Activated naive CD8-positive, alpha-beta T cell (primary cell): Measurements from ENCODE around the gene AMBP.

Source experiments
- H3K27ac Mint-ChIP-seq: one replicate; pipeline ENCODE4 v1.8.0; 2021; ENCODE audit warnings: mixed read lengths
- H3K27me3 Mint-ChIP-seq: one replicate; pipeline ENCODE4 v1.8.0; 2021; ENCODE audit warnings: mixed read lengths
- H3K36me3 Mint-ChIP-seq: one replicate; pipeline ENCODE4 v1.8.0; 2021; ENCODE audit warnings: mixed read lengths
- H3K4me1 Mint-ChIP-seq: one replicate; pipeline ENCODE4 v1.8.0; 2021; ENCODE audit warnings: low read depth, mixed read lengths
- H3K4me3 Mint-ChIP-seq: one replicate; pipeline ENCODE4 v1.8.0; 2021; ENCODE audit warnings: mild to moderate bottlenecking, mixed read lengths
- H3K9me3 Mint-ChIP-seq: one replicate; pipeline ENCODE4 v1.8.0; 2021; ENCODE audit warnings: low read depth, mixed read lengths

AMBP gene

GRCh38 chr9:114030364-114030763, 47.7 kb downstream of the AMBP start:
- peaks cover under 1% of the 10 kb centered on the region for H3K9me3 Mint-ChIP-seq
- H3K27ac Mint-ChIP-seq = no peak overlapping the region
- no peaks in the 10 kb centered on the region for H3K36me3 Mint-ChIP-seq
- H3K27me3 Mint-ChIP-seq = no peaks in the 10 kb centered on the region
- H3K4me1 Mint-ChIP-seq = no peaks in the 10 kb centered on the region
- H3K4me3 Mint-ChIP-seq = no peak overlapping the region

DNA sequence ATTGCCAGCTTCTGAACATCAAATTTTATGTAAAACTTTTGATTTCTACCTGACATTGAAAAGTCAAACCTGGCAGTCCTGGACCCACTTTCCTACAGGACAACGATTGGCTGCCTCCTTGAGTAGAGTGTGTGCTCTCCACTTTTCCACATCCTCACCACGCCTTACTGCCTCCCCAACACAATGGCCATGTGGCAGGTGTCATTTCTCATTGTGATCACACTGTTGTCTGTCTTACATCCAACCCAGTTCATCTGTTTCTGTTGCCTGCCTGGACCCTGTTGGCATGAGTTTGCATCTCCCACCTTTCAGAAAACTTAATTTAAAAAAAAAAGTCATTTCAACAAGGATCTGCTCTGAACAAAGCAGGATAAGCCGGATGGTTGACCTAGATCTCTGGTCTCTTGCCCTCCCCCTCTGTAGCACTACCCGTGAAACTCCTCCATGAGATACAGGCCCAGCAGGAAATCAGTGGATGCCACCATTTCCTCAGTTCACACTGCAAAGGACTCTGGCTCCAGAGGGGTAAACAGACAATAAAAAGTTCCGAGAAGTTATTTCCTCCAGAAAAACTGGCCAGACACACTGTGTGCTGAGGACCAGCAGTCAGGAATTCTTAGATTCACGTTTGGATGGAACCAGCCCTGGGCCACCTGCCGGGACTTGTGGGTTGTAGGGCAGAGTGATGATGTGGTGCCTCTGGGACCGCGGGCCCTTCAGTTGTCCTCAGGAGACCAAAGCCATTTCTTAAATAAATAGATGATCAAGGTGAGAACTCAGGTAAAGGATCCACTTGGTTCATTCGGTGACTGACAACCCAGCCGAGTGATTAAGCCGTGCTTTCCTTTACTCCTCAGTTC, 48.6 kb downstream of the AMBP start:
- Mint-ChIP-seq H3K27ac (no peak overlapping the region), H3K27me3 (no peaks in the 10 kb centered on the region), H3K9me3 (peaks cover 7% of the 10 kb centered on the region), H3K4me3 (no peak overlapping the region), H3K4me1 (no peaks in the 10 kb centered on the region), H3K36me3 (peaks cover 2% of the 10 kb centered on the region)

DNA sequence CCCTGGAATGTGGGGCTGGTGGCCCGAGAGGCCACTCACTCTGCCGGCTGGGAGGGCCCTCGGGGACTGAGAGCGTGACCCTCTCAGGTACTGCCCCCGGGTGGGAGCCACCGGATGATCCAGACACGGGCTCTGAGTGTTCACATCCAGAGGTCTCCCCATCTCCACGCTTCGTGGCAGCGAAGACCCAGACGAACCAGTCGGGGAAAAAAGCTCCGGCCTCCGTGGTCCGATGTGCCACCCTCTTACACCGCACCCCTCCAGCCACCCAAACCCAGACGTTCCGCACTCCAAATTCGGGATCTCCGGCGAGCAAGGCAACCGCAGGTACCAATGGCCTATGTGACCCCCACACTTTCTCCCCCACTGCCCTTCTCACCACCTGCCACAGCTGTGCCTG, 49.5 kb downstream of the AMBP start:
- H3K36me3 Mint-ChIP-seq = peaks cover 9% of the 10 kb centered on the region
- H3K4me1 Mint-ChIP-seq = no peaks in the 10 kb centered on the region
- no peak overlapping the region for H3K4me3 Mint-ChIP-seq
- H3K9me3 Mint-ChIP-seq = peaks cover 14% of the 10 kb centered on the region
- no peak overlapping the region for H3K27ac Mint-ChIP-seq
- no peaks in the 10 kb centered on the region for H3K27me3 Mint-ChIP-seq

DNA sequence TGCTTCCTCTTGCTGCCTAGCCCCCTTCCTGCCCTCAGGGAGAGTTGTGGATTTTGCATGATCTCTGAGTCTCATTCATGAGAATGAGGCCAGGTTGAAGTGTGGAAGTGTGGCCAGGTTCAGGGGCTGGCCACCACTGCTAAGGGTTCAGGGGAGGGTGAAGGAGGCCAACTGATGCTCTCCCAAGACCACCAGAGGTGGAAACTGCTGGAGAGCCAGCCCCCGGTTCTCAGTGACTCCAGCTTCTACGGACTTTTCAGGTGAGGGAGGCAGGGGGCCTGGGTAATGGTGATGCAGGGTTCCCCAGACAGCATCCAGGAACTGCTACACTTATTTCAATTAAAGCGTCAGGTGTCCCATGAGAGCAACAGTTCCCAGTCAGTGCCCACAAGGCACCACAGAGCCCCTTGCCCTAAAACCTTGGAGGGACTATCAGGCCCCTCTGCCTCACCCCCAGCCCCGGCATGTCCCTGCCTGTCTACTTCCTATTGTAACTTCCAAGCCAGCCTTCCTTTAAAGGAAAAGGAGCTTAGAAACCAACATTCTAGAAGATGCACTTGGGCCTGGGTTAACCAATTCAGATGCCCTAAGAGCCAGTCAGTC, 50.1 kb downstream of the AMBP start:
- Mint-ChIP-seq H3K27ac (no peak overlapping the region), H3K4me3 (no peak overlapping the region), H3K9me3 (peaks cover 19% of the 10 kb centered on the region), H3K36me3 (peaks cover 9% of the 10 kb centered on the region), H3K27me3 (no peaks in the 10 kb centered on the region), H3K4me1 (no peaks in the 10 kb centered on the region)

GRCh38 chr9:114027159-114027862, 50.8 kb downstream of the AMBP start:
- Mint-ChIP-seq H3K27ac (no peak overlapping the region), H3K27me3 (no peaks in the 10 kb centered on the region), H3K36me3 (peaks cover 13% of the 10 kb centered on the region)

GRCh38 chr9:114026335-114026734, 51.8 kb downstream of the AMBP start:
- H3K9me3 Mint-ChIP-seq = peaks cover 23% of the 10 kb centered on the region
- no peak overlapping the region for H3K4me3 Mint-ChIP-seq
- peaks cover 13% of the 10 kb centered on the region for H3K36me3 Mint-ChIP-seq
- H3K4me1 Mint-ChIP-seq = no peaks in the 10 kb centered on the region
- no peak overlapping the region for H3K27ac Mint-ChIP-seq
- H3K27me3 Mint-ChIP-seq = no peaks in the 10 kb centered on the region

More at GRCh38 chr9:114027159-114027862, 50.8 kb downstream of the AMBP start:
- no peaks in the 10 kb centered on the region for H3K4me1 Mint-ChIP-seq
- H3K4me3 Mint-ChIP-seq = no peak overlapping the region
- peaks cover 23% of the 10 kb centered on the region for H3K9me3 Mint-ChIP-seq

- peaks cover 13% of the 10 kb centered on the region for H3K36me3 Mint-ChIP-seq
- H3K4me3 Mint-ChIP-seq = no peak overlapping the region
- H3K27me3 Mint-ChIP-seq = no peaks in the 10 kb centered on the region
- H3K27ac Mint-ChIP-seq = no peak overlapping the region
- H3K9me3 Mint-ChIP-seq = peaks cover 23% of the 10 kb centered on the region
- no peaks in the 10 kb centered on the region for H3K4me1 Mint-ChIP-seq
Observed at GRCh38 chr9:114025760-114026159, 52.3 kb downstream of the AMBP start.

DNA sequence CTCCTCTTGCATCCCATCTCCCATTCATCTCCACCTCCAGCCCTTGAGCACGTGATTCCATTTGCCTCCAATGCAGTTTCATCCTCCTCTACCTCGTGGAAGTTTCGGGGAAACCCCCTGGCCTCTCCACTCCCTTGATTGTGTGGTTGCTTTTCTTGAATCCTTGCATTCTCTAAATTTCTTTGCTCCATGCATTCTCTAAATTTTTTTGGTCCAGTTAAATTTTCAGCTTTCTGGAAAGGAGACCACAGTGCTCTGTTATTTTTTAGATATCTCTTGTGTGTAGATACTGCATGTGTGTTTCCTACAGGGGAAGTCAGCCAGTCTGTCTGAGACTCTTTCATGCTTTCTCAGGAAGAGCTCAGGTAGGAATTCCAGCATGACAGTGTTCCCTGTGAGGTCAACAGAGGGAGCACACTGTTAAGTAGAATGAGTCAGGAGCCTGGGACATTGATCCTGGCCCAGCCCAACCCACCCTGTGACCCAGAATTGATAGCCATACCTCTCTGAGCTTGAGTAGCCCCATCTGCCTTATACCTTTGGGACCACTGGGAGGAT, 52.8 kb downstream of the AMBP start:
- H3K9me3 Mint-ChIP-seq = peaks cover 23% of the 10 kb centered on the region
- no peak overlapping the region for H3K27ac Mint-ChIP-seq
- H3K4me3 Mint-ChIP-seq = no peak overlapping the region
- H3K27me3 Mint-ChIP-seq = no peaks in the 10 kb centered on the region
- H3K36me3 Mint-ChIP-seq = peaks cover 13% of the 10 kb centered on the region
- H3K4me1 Mint-ChIP-seq = no peaks in the 10 kb centered on the region

GRCh38 chr9:114023961-114024360, 54.1 kb downstream of the AMBP start:
- no peak overlapping the region for H3K27ac Mint-ChIP-seq
- H3K27me3 Mint-ChIP-seq = no peaks in the 10 kb centered on the region
- H3K4me3 Mint-ChIP-seq = no peak overlapping the region
- H3K36me3 Mint-ChIP-seq = peaks cover 13% of the 10 kb centered on the region
- peaks cover 23% of the 10 kb centered on the region for H3K9me3 Mint-ChIP-seq
- H3K4me1 Mint-ChIP-seq = no peaks in the 10 kb centered on the region

DNA sequence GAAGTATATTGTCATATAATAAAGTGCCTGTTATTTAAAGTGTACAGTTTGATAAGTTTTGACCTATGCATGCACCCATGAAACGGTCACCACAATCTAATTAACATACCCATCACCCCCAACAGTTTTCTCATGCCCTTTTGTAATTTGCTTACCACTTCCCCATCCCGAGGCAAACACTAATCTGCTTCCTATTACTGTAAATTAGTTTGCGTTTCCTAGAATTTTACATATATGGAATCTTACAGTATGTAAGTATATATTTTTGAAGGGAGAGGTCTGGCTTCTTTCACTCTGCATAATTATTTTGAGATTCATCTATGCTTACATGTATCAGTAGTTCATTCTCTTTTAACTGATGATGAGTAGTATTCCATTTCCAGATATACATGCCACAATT, 56.5 kb downstream of the AMBP start:
- peaks cover 23% of the 10 kb centered on the region for H3K9me3 Mint-ChIP-seq

GRCh38 chr9:114017741-114018715, 60.1 kb downstream of the AMBP start:
- no peaks in the 10 kb centered on the region for H3K27me3 Mint-ChIP-seq
- peaks cover 5% of the 10 kb centered on the region for H3K36me3 Mint-ChIP-seq
- no peak overlapping the region for H3K4me3 Mint-ChIP-seq
- peaks cover 9% of the 10 kb centered on the region for H3K9me3 Mint-ChIP-seq
- H3K27ac Mint-ChIP-seq = no peak overlapping the region
- H3K4me1 Mint-ChIP-seq = no peaks in the 10 kb centered on the region

More for the DNA sequence above, 56.5 kb downstream of the AMBP start:
- Mint-ChIP-seq H3K27me3 (no peaks in the 10 kb centered on the region), H3K27ac (no peak overlapping the region), H3K4me3 (no peak overlapping the region), H3K4me1 (no peaks in the 10 kb centered on the region), H3K36me3 (peaks cover 13% of the 10 kb centered on the region)

DNA sequence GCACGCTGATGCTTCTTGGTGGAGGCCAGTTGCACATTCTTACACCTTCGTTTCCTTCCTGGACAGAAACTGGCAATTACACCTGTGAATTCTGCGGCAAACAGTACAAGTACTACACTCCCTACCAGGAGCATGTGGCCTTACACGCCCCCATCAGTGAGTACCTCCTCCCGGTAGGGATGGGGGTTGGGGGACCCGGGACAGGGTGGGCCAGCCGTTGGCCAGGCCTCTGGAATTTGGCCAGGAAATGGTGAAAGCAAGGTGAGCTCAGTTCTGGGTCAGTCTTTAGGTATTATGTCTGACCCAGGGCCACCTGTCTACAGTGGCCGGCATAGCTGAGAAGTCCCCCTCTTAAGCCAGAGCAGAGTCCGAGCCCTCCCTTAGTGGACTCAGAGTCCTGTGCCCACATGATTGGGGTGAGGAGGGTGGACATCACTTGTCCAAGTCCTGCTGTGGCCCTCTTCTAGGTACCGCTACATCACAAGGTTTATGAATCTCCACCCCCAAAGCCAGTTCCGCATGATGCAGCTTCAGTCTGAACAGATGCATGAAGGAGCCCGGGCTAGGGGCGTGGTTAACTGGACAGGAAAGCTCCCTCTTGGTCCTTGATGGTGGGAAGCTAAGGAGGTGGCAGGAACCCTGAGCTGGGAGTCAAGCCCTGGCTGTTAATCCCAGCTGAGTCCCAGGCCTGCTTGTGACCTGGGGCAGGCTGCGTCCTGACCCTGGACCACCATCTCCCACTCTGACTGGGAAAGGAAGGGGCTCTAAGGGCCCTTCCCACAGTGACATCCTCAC, 61.3 kb downstream of the AMBP start:
- H3K27ac Mint-ChIP-seq = no peak overlapping the region
- H3K4me3 Mint-ChIP-seq = no peak overlapping the region
- no peaks in the 10 kb centered on the region for H3K27me3 Mint-ChIP-seq
- peaks cover 8% of the 10 kb centered on the region for H3K9me3 Mint-ChIP-seq
- H3K36me3 Mint-ChIP-seq = peaks cover 6% of the 10 kb centered on the region
- no peaks in the 10 kb centered on the region for H3K4me1 Mint-ChIP-seq

DNA sequence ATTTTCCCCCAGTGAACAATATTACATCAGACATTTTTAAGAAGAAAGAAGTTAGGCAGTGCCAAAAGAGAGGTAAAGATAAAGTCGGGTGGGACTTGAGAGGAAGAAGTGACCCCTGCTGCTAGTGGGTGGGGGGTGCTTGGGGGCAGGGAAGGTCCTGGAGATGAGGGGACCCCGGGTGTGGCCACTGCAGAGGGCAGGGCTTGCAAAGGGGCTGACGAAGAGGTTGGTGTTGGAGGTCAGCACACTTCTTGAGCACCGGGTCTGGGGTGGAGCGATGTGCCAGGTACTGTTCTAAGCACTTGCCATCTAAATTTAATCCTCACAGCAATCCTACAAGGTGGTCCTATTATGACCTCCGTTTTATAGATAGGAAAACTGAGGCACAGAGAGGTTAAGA, 62.0 kb downstream of the AMBP start:
- H3K9me3 Mint-ChIP-seq = peaks cover 8% of the 10 kb centered on the region
- H3K36me3 Mint-ChIP-seq = peaks cover 6% of the 10 kb centered on the region
- H3K4me3 Mint-ChIP-seq = no peak overlapping the region
- no peaks in the 10 kb centered on the region for H3K27me3 Mint-ChIP-seq
- H3K27ac Mint-ChIP-seq = no peak overlapping the region
- no peaks in the 10 kb centered on the region for H3K4me1 Mint-ChIP-seq
